Measurements from ENCODE around the gene MYPN. TPM values are rescaled to one million over a fixed set of nuclear protein-coding genes. Genes with fewer than 3 reads are reported as not detected.

Gene MYPN
- polyA plus RNA-seq, 2 of the 4 experiments (the other 2 are of a cell fraction), result 1.5 to 2.1 TPM

DNA sequence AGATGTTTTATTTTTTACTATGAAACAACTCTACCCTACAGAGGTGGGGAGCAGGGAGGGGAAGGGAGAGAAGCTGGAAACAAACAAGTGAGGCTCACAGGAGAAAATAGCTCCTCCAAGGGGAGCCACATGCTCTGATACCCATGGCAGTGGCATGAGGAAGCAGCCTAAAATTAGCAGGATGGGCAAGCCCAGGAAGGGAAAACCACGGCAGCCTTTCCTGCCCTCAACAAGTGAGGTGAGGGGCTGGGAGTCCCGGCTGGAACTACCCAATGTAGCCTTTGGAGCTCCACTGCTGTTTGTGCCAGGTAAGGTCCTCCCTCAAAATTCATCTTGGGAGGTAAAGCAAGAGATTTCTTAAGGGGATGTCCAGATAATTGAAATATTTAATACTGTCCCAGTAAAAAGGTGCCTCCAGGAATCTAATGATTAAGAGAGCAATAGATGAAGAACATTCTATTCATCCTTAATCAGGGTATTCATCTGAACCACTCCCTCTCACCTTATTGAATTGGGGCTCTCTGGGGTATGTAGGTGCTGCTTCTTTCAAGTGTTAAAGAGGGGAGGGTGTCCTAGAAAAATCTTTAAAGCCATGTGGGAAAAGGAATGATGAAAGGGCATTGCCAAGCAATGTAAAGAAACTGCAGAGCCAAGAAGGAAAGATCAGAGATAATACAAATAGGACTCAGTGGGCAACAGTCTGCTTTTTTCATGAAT, 21.4 kb upstream of the MYPN start (continued):
- TF ChIP-seq, protein P1, sequence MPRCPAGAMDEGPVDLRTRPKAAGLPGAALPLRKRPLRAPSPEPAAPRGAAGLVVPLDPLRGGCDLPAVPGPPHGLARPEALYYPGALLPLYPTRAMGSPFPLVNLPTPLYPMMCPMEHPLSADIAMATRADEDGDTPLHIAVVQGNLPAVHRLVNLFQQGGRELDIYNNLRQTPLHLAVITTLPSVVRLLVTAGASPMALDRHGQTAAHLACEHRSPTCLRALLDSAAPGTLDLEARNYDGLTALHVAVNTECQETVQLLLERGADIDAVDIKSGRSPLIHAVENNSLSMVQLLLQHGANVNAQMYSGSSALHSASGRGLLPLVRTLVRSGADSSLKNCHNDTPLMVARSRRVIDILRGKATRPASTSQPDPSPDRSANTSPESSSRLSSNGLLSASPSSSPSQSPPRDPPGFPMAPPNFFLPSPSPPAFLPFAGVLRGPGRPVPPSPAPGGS (IDR thresholded peaks at IDR 0.05), result 0 out of 3 replicates have a peak, but pooled peaks have one; percentile 24
- TF ChIP-seq PHF8 (IDR thresholded peaks at IDR 0.05; ENCODE audit: borderline replicate concordance, low read depth) (no peak), EHMT2 (IDR thresholded peaks at IDR 0.05; ENCODE audit: low read depth) (no peak)

DNA sequence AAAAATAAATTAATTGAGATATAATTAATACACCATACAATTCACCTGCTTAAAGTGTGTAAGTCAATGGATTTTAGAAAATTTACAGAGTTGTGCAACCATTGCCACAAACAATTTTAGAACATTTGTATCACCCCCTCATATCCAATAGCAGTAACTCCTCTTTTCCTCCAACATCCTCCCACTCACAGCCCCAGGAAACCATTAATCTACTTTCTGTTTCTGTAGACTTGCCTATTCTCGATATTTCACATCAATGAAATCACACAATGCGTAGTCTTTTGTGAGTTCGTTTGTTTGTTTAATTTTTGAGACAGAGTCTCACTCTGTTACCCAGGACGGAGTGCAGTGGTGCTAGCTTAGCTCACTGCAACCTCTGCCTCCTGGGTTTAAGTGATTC, 20.5 kb upstream of the MYPN start:
- TF ChIP-seq KDM1A (IDR thresholded peaks at IDR 0.05; ENCODE audit: low read depth), result no peak
- TF ChIP-seq CEBPB (IDR thresholded peaks at IDR 0.05), result peak in 1 of 2 experiments; percentile 49; a peak in 1 of 4 replicates
- H3K4me1 ChIP-seq, result peaks cover 78% of the 10 kb centered on the region
- peak overlapping the region; percentile 86 for H3K4me2 ChIP-seq
- H3K9me3 ChIP-seq, result no peaks in the 10 kb centered on the region
- peak overlapping the region; percentile 39 for H3K4me3 ChIP-seq
- peak overlapping the region; percentile 92 to 93 for H3K27ac ChIP-seq
- CTCF ChIA-PET, result interaction anchor here (0.8 to 14.9 kb wide), 4 partner anchors 9 to 120 kb away, joined by 3 to 241 read pairs (median 4); no protein-coding TSS in a partner anchor
- ATAC-seq (no peak), FAIRE-seq (no peak), DNase-seq (ENCODE audit: low read depth in 1 of 2, low spot score in 1 of 2) (no peak)
- 56% methylated on average over 4 of the region's 4 CpGs for WGBS (ENCODE audit: missing lambda C conversion rate)
- POLR2A ChIA-PET, result interaction anchor here (1.6 kb wide), 1 partner anchor 11 kb away, joined by 4 read pairs; no protein-coding TSS in a partner anchor

DNA sequence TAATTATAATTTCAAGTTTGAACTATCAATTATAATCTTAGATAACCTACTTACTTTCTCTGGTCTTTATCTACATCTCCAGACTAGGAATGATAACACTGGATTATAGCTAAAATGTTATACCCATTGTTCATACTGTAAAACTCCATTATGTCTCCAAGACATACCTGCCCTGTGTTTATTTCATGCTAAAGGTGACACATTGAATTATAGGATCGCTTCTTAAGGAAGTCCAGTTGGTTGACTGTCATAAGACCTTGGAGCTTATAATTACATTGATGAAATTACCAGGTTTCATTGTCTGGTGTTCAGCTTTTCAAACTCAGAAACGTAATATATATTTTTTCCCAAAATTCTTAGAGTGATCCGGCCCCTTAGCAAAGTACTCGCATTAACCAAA, 18.7 kb upstream of the MYPN start:
- peak overlapping the region; percentile 83 to 90 for H3K27ac ChIP-seq
- ChIA-PET POLR2A (no interaction called here), CTCF (interaction anchor here (0.7 to 14.9 kb wide), 4 partner anchors 45 to 123 kb away, joined by 3 to 241 read pairs (median 3); no protein-coding TSS in a partner anchor)
- TF ChIP-seq GATA3 (IDR thresholded peaks at IDR 0.05; ENCODE audit: borderline replicate concordance), result no peak
- TF ChIP-seq, protein P2, sequence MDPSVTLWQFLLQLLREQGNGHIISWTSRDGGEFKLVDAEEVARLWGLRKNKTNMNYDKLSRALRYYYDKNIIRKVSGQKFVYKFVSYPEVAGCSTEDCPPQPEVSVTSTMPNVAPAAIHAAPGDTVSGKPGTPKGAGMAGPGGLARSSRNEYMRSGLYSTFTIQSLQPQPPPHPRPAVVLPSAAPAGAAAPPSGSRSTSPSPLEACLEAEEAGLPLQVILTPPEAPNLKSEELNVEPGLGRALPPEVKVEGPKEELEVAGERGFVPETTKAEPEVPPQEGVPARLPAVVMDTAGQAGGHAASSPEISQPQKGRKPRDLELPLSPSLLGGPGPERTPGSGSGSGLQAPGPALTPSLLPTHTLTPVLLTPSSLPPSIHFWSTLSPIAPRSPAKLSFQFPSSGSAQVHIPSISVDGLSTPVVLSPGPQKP (IDR thresholded peaks at IDR 0.05; ENCODE audit: low read depth, low read length), result no peak
- no peak for TF ChIP-seq ESRRA (IDR thresholded peaks at IDR 0.05; ENCODE audit: borderline replicate concordance, low read length)
- no peak for TF ChIP-seq NFE2L2 (conservative IDR thresholded peaks at IDR 0.05; ENCODE audit: low read length)
- TF ChIP-seq RFX5 (IDR thresholded peaks at IDR 0.05), result no peak
- no peak for TF ChIP-seq FOSL2 (IDR thresholded peaks at IDR 0.05)
- TF ChIP-seq FOSL2 (CRISPR knock-in tag; IDR thresholded peaks at IDR 0.05), result no peak
- TF ChIP-seq CHD2 (IDR thresholded peaks at IDR 0.05; ENCODE audit: low read length, partially characterized antibody), result no peak
- no peak for TF ChIP-seq KDM5A (IDR thresholded peaks at IDR 0.05)
- no peak for TF ChIP-seq HDAC2 (IDR thresholded peaks at IDR 0.05)
- TF ChIP-seq MYC (IDR thresholded peaks at IDR 0.05; ENCODE audit: borderline replicate concordance, low read length), result no peak
- TF ChIP-seq, protein P3, sequence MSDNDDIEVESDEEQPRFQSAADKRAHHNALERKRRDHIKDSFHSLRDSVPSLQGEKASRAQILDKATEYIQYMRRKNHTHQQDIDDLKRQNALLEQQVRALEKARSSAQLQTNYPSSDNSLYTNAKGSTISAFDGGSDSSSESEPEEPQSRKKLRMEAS (IDR thresholded peaks at IDR 0.05), result no peak
- TF ChIP-seq ZC3H11A (IDR thresholded peaks at IDR 0.05), result no peak
- no peak for TF ChIP-seq SMC3 (IDR thresholded peaks at IDR 0.05)
- TF ChIP-seq, protein P4, sequence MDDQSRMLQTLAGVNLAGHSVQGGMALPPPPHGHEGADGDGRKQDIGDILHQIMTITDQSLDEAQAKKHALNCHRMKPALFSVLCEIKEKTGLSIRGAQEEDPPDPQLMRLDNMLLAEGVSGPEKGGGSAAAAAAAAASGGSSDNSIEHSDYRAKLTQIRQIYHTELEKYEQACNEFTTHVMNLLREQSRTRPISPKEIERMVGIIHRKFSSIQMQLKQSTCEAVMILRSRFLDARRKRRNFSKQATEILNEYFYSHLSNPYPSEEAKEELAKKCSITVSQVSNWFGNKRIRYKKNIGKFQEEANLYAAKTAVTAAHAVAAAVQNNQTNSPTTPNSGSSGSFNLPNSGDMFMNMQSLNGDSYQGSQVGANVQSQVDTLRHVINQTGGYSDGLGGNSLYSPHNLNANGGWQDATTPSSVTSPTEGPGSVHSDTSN (IDR thresholded peaks at IDR 0.05), result no peak
- TF ChIP-seq CHD4 (IDR thresholded peaks at IDR 0.05; ENCODE audit: borderline replicate concordance), result no peak
- TF ChIP-seq, protein P5, sequence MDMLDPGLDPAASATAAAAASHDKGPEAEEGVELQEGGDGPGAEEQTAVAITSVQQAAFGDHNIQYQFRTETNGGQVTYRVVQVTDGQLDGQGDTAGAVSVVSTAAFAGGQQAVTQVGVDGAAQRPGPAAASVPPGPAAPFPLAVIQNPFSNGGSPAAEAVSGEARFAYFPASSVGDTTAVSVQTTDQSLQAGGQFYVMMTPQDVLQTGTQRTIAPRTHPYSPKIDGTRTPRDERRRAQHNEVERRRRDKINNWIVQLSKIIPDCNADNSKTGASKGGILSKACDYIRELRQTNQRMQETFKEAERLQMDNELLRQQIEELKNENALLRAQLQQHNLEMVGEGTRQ (IDR thresholded peaks at IDR 0.05), result no peak
- TF ChIP-seq, protein P6, sequence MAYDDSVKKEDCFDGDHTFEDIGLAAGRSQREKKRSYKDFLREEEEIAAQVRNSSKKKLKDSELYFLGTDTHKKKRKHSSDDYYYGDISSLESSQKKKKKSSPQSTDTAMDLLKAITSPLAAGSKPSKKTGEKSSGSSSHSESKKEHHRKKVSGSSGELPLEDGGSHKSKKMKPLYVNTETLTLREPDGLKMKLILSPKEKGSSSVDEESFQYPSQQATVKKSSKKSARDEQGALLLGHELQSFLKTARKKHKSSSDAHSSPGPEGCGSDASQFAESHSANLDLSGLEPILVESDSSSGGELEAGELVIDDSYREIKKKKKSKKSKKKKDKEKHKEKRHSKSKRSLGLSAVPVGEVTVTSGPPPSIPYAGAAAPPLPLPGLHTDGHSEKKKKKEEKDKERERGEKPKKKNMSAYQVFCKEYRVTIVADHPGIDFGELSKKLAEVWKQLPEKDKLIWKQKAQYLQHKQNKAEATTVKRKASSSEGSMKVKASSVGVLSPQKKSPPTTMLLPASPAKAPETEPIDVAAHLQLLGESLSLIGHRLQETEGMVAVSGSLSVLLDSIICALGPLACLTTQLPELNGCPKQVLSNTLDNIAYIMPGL (CRISPR knock-in tag; IDR thresholded peaks at IDR 0.05; ENCODE audit: borderline replicate concordance), result no peak
- peaks cover 78% of the 10 kb centered on the region for H3K4me1 ChIP-seq
- H3K9me3 ChIP-seq, result no peaks in the 10 kb centered on the region
- FAIRE-seq (no peak), DNase-seq (ENCODE audit: low read depth in 1 of 2, low spot score in 1 of 2) (no peak), ATAC-seq (no peak)
- WGBS (ENCODE audit: missing lambda C conversion rate), result 77% methylated on average over 4 of the region's 4 CpGs
- H3K4me3 ChIP-seq, result no peak overlapping the region
- peak overlapping the region; percentile 22 for H3K4me2 ChIP-seq
